ENCODE data around the gene SRD5A3.

DNA sequence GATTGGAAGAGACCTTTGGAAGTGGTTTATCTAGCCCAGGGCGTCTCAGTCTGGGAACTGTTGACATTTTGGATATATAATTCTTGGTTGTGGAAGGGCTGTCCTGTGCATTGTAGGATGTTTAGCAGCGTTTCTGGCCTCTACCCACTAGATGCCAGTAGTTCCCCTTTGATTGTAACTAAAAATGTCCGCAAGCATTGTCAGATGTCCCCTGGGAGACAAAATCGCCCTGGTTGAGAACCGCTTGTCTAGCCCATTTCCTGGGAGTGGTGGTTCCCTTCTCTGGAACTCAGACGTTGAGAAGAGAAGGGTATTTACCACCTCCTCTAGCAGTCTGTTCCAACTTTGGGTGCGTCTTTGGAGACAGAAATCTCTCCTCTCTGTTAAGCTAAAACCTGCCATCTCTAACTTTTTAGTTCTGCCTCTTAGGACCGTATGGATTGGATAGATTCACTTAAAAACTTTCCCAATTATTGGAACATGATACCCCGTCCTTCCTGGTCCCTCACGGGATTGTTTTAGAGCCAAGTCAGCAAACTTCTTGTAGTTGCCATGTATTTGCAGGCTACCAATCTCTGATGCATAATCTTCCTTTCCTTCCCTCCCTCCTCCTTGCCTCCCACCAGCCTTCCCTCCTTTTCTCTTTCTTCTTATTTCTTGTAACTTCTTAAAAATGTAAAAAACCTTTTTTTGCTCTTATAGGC is 63.6 kb downstream of the SRD5A3 start:
- TF ChIP-seq POLR2AphosphoS5 (IDR thresholded peaks at IDR 0.05) (no peak), POLR2A (IDR thresholded peaks at IDR 0.05) (no peak)
- TF ChIP-seq, protein P1, sequence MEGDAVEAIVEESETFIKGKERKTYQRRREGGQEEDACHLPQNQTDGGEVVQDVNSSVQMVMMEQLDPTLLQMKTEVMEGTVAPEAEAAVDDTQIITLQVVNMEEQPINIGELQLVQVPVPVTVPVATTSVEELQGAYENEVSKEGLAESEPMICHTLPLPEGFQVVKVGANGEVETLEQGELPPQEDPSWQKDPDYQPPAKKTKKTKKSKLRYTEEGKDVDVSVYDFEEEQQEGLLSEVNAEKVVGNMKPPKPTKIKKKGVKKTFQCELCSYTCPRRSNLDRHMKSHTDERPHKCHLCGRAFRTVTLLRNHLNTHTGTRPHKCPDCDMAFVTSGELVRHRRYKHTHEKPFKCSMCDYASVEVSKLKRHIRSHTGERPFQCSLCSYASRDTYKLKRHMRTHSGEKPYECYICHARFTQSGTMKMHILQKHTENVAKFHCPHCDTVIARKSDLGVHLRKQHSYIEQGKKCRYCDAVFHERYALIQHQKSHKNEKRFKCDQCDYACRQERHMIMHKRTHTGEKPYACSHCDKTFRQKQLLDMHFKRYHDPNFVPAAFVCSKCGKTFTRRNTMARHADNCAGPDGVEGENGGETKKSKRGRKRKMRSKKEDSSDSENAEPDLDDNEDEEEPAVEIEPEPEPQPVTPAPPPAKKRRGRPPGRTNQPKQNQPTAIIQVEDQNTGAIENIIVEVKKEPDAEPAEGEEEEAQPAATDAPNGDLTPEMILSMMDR (IDR thresholded peaks at IDR 0.05) = no peak
